GM21825 (cell line): ENCODE results near the gene PDE2A.

Experiments
- ATAC-seq: cut with Tn5 transposase; IDR thresholded peaks from one replicate; pipeline ENCODE4 v1.9.1; 2021; ENCODE audit warnings: mild to moderate bottlenecking, moderate library complexity; ENCODE audit not compliant: unreplicated experiment

The PDE2A gene

GRCh38 chr11:72684236-72684912 lies 10.2 kb upstream of the PDE2A start:
- no peak for ATAC-seq

- peak; percentile 51 for ATAC-seq
Observed at GRCh38 chr11:72683782-72684200, 9.6 kb upstream of the PDE2A start.

GRCh38 chr11:72682858-72683243 lies 8.6 kb upstream of the PDE2A start:
- ATAC-seq = no peak

- ATAC-seq = no peak
Observed at GRCh38 chr11:72682238-72682857, 8.1 kb upstream of the PDE2A start.

GRCh38 chr11:72681226-72682153 lies 7.3 kb upstream of the PDE2A start:
- ATAC-seq = no peak

GRCh38 chr11:72680624-72681158 lies 6.5 kb upstream of the PDE2A start:
- ATAC-seq = no peak

- no peak for ATAC-seq
Observed at GRCh38 chr11:72679869-72680268, 5.6 kb upstream of the PDE2A start.

GRCh38 chr11:72678524-72678923 lies 4.3 kb upstream of the PDE2A start:
- ATAC-seq = no peak

- ATAC-seq = no peak
Observed at GRCh38 chr11:72676861-72677341, 2.7 kb upstream of the PDE2A start.

- no peak for ATAC-seq
Observed at GRCh38 chr11:72675221-72675620, 999 bp upstream of the PDE2A start.

GRCh38 chr11:72673284-72673942 lies 809 bp downstream of the PDE2A start:
- no peak for ATAC-seq

- no peak for ATAC-seq
Observed at GRCh38 chr11:72672597-72673238, 1.5 kb downstream of the PDE2A start.

- ATAC-seq = no peak
Observed at GRCh38 chr11:72671152-72672099, 2.8 kb downstream of the PDE2A start.

- ATAC-seq = no peak
Observed at GRCh38 chr11:72670041-72670440, 4.2 kb downstream of the PDE2A start.

GRCh38 chr11:72669527-72669926 lies 4.7 kb downstream of the PDE2A start:
- ATAC-seq = no peak

- ATAC-seq = peak; percentile 79
Observed at GRCh38 chr11:72668629-72669347, 5.4 kb downstream of the PDE2A start.

- ATAC-seq = no peak
Observed at GRCh38 chr11:72665911-72666472, 8.2 kb downstream of the PDE2A start.

- no peak for ATAC-seq
Observed at GRCh38 chr11:72662036-72662435, 12.2 kb downstream of the PDE2A start.
